ENCODE data around the gene ZNF784. TPM values are rescaled to one million over a fixed set of nuclear protein-coding genes. Genes with fewer than 3 reads are reported as not detected.

ZNF784 gene
- total RNA-seq, 6 donors from 2014 or later, result 6.8 to 14.7 (median 8.6) TPM

DNA sequence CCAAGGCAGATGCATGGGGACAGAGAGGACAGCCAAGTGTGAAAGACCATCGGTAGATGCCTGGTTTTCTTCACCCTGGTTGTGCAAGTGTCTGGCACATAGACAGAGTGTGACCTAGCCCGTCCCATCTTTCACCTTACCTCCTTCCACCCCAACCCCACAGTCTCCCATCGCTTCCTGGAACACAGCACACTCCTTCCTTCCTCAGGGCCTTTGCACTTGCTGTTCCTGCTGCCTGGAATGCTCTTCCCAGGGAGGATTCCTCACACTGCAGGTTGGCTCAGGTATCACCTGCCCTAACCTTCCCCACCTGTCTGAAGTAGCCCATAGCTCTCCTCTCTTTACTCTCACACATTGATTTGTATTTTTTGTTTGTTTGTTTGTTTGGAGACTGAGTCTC, 28.1 kb downstream of the ZNF784 start:
- H3K27ac ChIP-seq, result no peak overlapping the region
- no peak overlapping the region for H3K4me3 ChIP-seq
- H3K9me3 ChIP-seq, result no peaks in the 10 kb centered on the region
- no peak for ATAC-seq (ENCODE audit: low FRiP score in 2 of 2)
- TF ChIP-seq EP300 (IDR thresholded peaks at IDR 0.05), result no peak
- no peak for TF ChIP-seq POLR2A (IDR thresholded peaks at IDR 0.05)
- TF ChIP-seq, protein P1, sequence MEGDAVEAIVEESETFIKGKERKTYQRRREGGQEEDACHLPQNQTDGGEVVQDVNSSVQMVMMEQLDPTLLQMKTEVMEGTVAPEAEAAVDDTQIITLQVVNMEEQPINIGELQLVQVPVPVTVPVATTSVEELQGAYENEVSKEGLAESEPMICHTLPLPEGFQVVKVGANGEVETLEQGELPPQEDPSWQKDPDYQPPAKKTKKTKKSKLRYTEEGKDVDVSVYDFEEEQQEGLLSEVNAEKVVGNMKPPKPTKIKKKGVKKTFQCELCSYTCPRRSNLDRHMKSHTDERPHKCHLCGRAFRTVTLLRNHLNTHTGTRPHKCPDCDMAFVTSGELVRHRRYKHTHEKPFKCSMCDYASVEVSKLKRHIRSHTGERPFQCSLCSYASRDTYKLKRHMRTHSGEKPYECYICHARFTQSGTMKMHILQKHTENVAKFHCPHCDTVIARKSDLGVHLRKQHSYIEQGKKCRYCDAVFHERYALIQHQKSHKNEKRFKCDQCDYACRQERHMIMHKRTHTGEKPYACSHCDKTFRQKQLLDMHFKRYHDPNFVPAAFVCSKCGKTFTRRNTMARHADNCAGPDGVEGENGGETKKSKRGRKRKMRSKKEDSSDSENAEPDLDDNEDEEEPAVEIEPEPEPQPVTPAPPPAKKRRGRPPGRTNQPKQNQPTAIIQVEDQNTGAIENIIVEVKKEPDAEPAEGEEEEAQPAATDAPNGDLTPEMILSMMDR (IDR thresholded peaks at IDR 0.05), result no peak
- TF ChIP-seq POLR2AphosphoS5 (IDR thresholded peaks at IDR 0.05), result no peak
- WGBS, 2 donors, result 89 to 93% methylated on average over 3 of the region's 3 CpGs
- no peak for DNase-seq
- peaks cover 3 to 46% (median 29%) of the 10 kb centered on the region in 4 donors for H3K36me3 ChIP-seq
- H3K4me1 ChIP-seq, result peaks cover 11 to 17% (median 13%) of the 10 kb centered on the region in 4 donors
- H3K27me3 ChIP-seq, result no peaks in the 10 kb centered on the region

DNA sequence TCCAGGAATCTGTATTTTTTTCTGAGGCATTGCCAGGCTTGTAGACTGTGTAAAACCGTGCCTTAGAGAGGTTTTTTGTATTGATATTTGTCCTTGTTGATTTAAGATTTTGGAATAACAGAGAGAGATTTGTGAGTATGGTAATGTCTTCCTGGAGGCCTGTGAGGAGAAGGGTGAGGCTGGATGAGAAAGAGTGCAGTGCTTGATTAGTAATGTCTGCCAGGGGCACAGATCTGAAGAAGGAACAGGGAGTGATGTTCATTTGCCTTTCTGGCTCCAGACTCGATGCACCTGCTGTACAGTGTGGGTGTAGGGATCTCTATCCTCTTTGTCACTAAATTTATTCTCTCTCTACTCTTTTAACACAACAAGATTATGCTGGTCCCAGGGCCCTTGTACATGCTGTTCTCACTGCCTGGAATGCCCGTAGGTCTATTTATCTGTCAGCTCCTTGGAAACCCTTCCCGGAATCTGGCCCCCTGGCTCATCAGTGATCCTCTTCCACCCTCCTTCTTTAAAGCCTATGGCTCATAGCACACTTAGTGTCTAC, 29.3 kb downstream of the ZNF784 start:
- ATAC-seq (ENCODE audit: low FRiP score in 2 of 2) (no peak), DNase-seq (no peak)
- Histone ChIP-seq H3K27me3 (no peaks in the 10 kb centered on the region), H3K9me3 (no peaks in the 10 kb centered on the region), H3K27ac (no peak overlapping the region), H3K36me3 (peaks cover 3 to 46% (median 29%) of the 10 kb centered on the region in 4 donors), H3K4me3 (no peak overlapping the region), H3K4me1 (peaks cover 5 to 8% (median 6%) of the 10 kb centered on the region in 4 donors)
- TF ChIP-seq EP300 (IDR thresholded peaks at IDR 0.05) (no peak), POLR2A (IDR thresholded peaks at IDR 0.05) (no peak)
- TF ChIP-seq, protein P1 (IDR thresholded peaks at IDR 0.05), result no peak
- 84 to 87% methylated on average over 3 to 4 of the region's 4 CpGs for WGBS, 2 donors

DNA sequence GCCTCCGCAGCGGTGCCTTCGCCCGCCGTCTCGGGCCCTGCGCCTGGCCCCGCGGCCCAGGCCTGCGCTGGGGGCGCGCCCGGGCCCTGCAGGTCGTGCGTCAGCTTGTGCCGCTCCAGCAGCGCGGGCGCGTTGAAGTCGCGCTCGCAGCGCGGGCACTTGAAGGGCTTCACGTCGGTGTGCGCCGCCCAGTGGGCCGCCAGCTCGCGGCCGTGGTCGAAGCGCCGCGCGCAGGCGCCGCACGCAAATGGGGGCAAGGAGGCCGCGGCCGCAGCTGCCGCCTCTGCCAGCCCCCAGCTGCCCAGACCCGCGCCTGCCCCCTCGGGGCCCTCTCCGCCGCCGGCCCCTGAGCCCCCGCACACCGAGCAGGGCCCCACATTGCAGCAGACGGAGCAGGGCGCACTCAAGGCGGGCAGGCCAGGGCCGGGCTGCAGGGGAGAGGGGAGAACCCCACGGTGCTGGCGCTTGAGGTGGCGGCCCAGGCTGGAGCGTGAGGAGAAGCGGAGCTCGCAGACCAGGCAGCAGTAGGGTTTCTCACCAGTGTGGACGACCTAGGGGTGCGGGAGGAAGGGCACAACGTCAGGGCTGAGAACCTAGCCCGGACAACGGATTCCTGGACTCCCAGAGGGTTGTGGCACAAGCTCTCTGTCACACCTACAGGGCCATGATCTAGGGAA, 31.1 kb downstream of the ZNF784 start:
- H3K36me3 ChIP-seq, result peaks cover 3 to 46% (median 29%) of the 10 kb centered on the region in 4 donors
- peaks cover under 1 to 3% (median under 1%) of the 10 kb centered on the region in 4 donors for H3K4me1 ChIP-seq

DNA sequence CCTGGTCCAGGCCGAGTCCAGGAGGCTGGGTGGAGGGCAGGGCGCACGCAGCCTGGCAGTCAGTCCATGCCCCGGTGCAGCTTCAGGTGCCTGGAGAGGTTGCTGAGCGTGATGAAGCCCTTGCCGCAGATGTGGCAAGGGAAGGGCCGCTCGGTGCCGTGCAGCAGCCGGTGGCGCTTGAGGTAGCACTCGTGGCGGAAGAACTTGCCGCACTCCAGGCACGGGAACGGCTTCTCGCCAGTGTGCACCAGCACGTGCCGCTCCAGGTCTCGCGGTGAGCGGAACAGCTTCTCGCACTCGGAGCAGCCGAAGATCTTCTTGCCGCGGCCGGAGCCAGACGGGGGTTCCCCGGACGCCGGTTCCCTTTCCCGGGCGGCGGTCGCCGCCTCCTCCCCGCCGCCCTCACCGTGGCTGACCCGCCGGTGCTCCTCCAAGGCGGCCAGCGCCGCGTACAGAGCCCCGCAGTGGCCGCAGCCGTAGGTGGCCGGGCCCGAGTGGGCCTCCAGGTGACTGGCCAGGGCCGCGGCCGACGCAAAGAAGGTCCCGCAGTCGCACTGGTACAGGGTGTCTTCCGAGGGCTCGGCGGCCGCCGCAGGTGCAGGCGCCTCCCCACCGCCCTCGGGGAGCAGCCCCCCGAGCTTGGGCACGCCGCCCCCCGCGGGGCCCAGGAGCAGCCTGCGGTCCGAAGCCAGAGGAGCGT, 31.8 kb downstream of the ZNF784 start:
- DNase-seq (peak in 1 of 2 donors; percentile 83), ATAC-seq (ENCODE audit: low FRiP score in 2 of 2) (no peak)
- H3K36me3 ChIP-seq, result peaks cover 3 to 46% (median 29%) of the 10 kb centered on the region in 4 donors
- H3K27me3 ChIP-seq, result no peaks in the 10 kb centered on the region
- H3K4me1 ChIP-seq, result peaks cover 3 to 5% (median 5%) of the 10 kb centered on the region in 4 donors
- no peaks in the 10 kb centered on the region for H3K9me3 ChIP-seq
- TF ChIP-seq, protein P1 (IDR thresholded peaks at IDR 0.05), result no peak
- TF ChIP-seq POLR2A (IDR thresholded peaks at IDR 0.05), result no peak
- TF ChIP-seq POLR2AphosphoS5 (IDR thresholded peaks at IDR 0.05), result no peak
- no peak for TF ChIP-seq EP300 (IDR thresholded peaks at IDR 0.05)
- no peak overlapping the region for H3K4me3 ChIP-seq
- no peak overlapping the region for H3K27ac ChIP-seq
- WGBS, 2 donors, result 89 to 97% methylated on average over 26 to 41 of the region's 73 CpGs

More for the DNA sequence above, 31.1 kb downstream of the ZNF784 start:
- no peak overlapping the region for H3K27ac ChIP-seq
- TF ChIP-seq EP300 (IDR thresholded peaks at IDR 0.05) (no peak), POLR2AphosphoS5 (IDR thresholded peaks at IDR 0.05) (no peak), POLR2A (IDR thresholded peaks at IDR 0.05) (no peak)
- TF ChIP-seq, protein P1 (IDR thresholded peaks at IDR 0.05), result no peak
- no peaks in the 10 kb centered on the region for H3K9me3 ChIP-seq
- ATAC-seq (ENCODE audit: low FRiP score in 2 of 2) (no peak), DNase-seq (peak in 1 of 2 donors; percentile 80)
- H3K27me3 ChIP-seq, result no peaks in the 10 kb centered on the region
- no peak overlapping the region for H3K4me3 ChIP-seq
- WGBS, 2 donors, result 91 to 92% methylated on average over 47 to 67 of the region's 68 CpGs
